Eye (tissue), 1 donor: ENCODE results near the gene ANO10.
"Not testable (repeated sequence)": the region's sequence is repeated elsewhere in the genome, so short reads cannot be mapped to it uniquely, and the experiment has no call there.

Experiments used
- DNase-seq: peaks from one replicate; pipeline ENCODE4 v3.0.0-alpha.2; 2015

ANO10 gene, protein sequence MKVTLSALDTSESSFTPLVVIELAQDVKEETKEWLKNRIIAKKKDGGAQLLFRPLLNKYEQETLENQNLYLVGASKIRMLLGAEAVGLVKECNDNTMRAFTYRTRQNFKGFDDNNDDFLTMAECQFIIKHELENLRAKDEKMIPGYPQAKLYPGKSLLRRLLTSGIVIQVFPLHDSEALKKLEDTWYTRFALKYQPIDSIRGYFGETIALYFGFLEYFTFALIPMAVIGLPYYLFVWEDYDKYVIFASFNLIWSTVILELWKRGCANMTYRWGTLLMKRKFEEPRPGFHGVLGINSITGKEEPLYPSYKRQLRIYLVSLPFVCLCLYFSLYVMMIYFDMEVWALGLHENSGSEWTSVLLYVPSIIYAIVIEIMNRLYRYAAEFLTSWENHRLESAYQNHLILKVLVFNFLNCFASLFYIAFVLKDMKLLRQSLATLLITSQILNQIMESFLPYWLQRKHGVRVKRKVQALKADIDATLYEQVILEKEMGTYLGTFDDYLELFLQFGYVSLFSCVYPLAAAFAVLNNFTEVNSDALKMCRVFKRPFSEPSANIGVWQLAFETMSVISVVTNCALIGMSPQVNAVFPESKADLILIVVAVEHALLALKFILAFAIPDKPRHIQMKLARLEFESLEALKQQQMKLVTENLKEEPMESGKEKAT

GRCh38 chr3:43621656-43622432 lies at the start of gene ANO10:
ANO10 (minus strand) TSS chr3:43622011; CDS start chr3:43605852, 16,159 bp downstream.
- DNase-seq: peak; percentile 99

GRCh38 chr3:43670635-43671522 lies 49.1 kb upstream of the ANO10 start:
- DNase-seq: no peak

DNA sequence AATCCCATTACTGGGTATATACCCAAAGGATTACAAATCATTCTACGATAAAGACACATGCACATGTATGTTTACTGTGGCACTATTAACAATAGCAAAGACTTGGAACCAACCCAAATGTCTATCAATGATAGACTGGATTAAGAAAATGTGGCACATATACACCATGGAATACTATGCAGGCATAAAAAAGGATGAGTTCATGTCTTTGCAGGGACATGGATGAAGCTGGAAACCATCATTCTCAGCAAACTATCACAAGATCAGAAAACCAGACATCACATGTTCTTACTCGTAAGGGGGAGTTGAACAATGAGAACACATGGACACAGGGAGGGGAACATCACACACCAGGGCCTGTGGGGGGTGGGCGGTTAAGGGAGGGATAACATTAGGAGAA lies 43.2 kb upstream of the ANO10 start:
- DNase-seq: not testable (repeated sequence)

GRCh38 chr3:43661376-43661775 lies 39.6 kb upstream of the ANO10 start:
- not testable (repeated sequence) for DNase-seq

GRCh38 chr3:43659250-43659880 lies 37.6 kb upstream of the ANO10 start:
- no peak for DNase-seq

DNA sequence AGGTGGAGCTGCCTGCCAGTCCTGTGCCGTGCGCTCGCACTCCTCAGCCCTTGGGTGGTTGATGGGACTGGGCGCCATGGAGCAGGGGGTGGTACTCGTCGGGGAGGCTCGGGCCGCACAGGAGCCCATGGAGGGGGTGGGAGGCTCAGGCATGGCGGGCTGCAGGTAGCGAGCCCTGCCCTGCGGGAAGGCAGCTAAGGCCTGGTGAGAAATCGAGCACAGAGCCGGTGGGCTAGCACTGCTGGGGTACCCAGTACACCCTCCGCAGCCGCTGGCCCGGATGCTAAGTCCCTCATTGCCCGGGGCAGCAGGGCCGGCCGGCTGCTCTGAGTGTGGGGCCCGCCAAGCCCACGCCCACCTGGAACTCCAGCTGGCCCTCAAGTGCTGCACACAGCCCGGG lies 34.6 kb upstream of the ANO10 start:
- not testable (repeated sequence) for DNase-seq

GRCh38 chr3:43650345-43650744 lies 28.5 kb upstream of the ANO10 start:
- DNase-seq: no peak

- no peak for DNase-seq
These were observed 27.7 kb upstream of the ANO10 start for GRCh38 chr3:43649365-43649968.

- no peak for DNase-seq
These were observed 27.1 kb upstream of the ANO10 start for GRCh38 chr3:43648957-43649356.

GRCh38 chr3:43647331-43648166 lies 25.7 kb upstream of the ANO10 start:
- DNase-seq: no peak

- DNase-seq: no peak
These were observed 22.6 kb upstream of the ANO10 start for GRCh38 chr3:43644443-43644842.

DNA sequence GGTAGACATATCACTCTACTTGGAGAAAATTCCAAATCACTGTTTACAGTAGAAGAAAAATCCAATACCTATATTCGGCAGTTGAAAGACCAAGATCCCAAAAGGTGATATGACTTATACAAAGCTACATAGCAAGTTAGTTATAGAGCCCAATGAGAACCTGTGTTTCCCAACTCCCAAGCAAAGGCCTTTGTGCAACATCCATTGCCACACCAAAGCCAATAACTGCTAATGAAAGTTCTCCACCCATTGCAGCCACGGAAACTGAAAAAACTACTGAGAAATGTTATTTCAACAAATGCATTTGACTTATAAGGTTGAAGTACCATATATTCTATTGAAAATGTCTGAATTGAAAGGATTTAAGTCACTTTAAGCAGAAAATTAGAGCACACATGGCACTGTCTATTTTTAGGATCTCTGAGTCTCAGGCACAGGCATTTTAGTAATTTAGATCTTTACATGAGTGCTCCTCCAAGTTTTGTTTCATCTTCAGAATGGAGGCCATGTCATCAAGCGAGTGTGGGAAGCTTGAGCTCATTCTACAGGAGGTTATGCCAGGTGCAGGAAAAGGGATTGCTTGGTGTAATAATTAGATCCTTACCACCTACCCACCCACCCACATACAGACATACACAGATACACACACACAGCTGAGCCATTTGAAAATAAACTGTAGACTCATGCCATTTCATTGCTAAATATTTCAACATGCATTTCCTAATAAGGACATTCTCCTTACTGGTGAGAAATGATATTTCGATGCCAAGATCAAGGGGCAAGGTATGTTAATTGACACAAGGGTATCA lies 19.7 kb upstream of the ANO10 start:
- DNase-seq: no peak

DNA sequence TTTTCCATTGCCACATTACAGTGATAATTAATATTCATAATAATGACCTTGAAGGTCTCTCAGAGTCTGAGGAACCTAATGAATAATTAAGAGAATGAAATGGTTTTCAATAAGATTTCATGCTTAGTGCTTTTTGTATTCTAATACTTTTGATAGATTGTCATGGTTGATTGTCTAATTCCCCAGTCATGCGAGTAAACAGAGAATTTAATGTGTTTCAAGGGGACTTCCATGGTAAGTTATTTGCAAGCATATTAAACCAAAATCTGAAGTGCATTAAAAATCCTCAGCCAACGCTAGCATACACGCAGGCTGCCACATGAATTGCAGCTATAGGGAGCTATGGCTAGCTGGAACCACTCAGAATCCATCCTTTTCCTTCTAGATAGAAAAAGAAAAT lies 18.9 kb upstream of the ANO10 start:
- DNase-seq: peak; percentile 78

- DNase-seq: no peak
These were observed 17.0 kb upstream of the ANO10 start for GRCh38 chr3:43638594-43639447.

DNA sequence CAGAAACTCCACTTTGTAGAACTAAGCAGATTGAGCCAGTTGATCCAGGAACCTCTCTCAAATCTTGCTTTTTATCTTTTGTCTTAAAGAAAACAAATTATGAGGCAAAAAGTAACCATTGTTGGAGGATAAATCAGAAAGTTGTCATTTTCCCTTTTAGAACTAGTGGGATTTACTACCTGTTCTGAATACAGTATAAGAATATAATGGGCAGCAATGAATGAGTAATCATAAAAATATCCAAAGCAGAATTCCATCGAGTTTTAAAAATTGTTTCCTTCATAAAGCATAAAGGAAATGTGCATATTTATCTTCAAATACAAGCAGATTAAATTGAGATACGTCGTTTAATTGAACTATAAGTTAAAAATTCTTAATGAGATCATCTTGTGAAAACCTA lies 15.9 kb upstream of the ANO10 start:
- DNase-seq: no peak

- no peak for DNase-seq
These were observed 11.2 kb upstream of the ANO10 start for GRCh38 chr3:43632986-43633385.

GRCh38 chr3:43632269-43632733 lies 10.5 kb upstream of the ANO10 start:
- DNase-seq: no peak

GRCh38 chr3:43629741-43630140 lies 7.9 kb upstream of the ANO10 start:
- DNase-seq: no peak

- DNase-seq: no peak
These were observed 7.4 kb upstream of the ANO10 start for GRCh38 chr3:43629257-43629656.
